H1 (cell line): Measurements from ENCODE around the gene PLEKHG1. TPM values are rescaled to one million over a fixed set of nuclear protein-coding genes. Genes with fewer than 3 reads are reported as not detected.

Source experiments
- ATF2 ChIP-seq: IDR thresholded peaks from 2 replicates; pipeline ENCODE4 v1.6.1; 2012; ENCODE audit warnings: low read length, inconsistent platforms
- BACH1 ChIP-seq: IDR thresholded peaks from 2 replicates; pipeline ENCODE4 v1.6.1; 2012; ENCODE audit warnings: low read length, improper control_type of control experiment
- CBX5 ChIP-seq: fragments of 300-800, 300-1000 bp; sonication (generic); IDR thresholded peaks from 2 replicates; pipeline ENCODE4 v1.7.1; 2016; ENCODE audit warnings: antibody characterized with exemption, low read length, low read depth
- CHD7 ChIP-seq: fragments of 300-600 bp; sonication (generic); IDR thresholded peaks from 2 replicates; pipeline ENCODE4 v1.7.1; 2012; ENCODE audit warnings: low read length, moderate library complexity, mild to moderate bottlenecking, inconsistent platforms; ENCODE audit not compliant: insufficient replicate concordance
- HDAC2 ChIP-seq, 2 experiments: fragments of 300-600 bp in 1 of 2; sonication (generic) in 1 of 2; IDR thresholded peaks; 2 replicates each; pipeline ENCODE4 v1.6.1; 2011 to 2012; ENCODE audit warnings: low read depth in 2 of 2, low read length in 2 of 2, mild to moderate bottlenecking in 2 of 2, moderate library complexity in 2 of 2, borderline replicate concordance in 1 of 2, inconsistent platforms in 1 of 2
- SP2 ChIP-seq: IDR thresholded peaks from 2 replicates; pipeline ENCODE4 v1.6.1; 2012; ENCODE audit warnings: mild to moderate bottlenecking, low read length, inconsistent platforms
- polyA plus RNA-seq, 7 experiments: library from polyadenylated mRNA; depleted of rRNA in 3 of 7; stranded (reverse) in 5 of 7; unstranded in 2 of 7; fragments of >200 nt in 5 of 7; fragments of 200-250 nt in 2 of 7; gene quantifications; 1 replicate in 5 of 7; 2 replicates in 1 of 7; 4 replicates in 1 of 7; pipeline versions ENCODE4 v1.2.1 to v1.2.3, GENCODE V29; 2011 to 2013; ENCODE audit warnings: missing spikeins in 2 of 7, mixed read lengths in 2 of 7
- total RNA-seq: library from RNA; stranded (reverse); fragmentation: NEBNext Ultra II Directional; extraction: Animal tissue kit (Norgen Biotek cat#: 25700); gene quantifications from 2 replicates; pipeline ENCODE4 v1.2.1, GENCODE V29; 2021

Gene PLEKHG1
- total and polyA plus RNA-seq, 2 of the 8 experiments (the other 6 are each of a cell fraction or from before 2014, with no cell fraction given) = 0.94 to 2.2 TPM

GRCh38 chr6:150625927-150626326, 26.2 kb downstream of the PLEKHG1 start (continued):
- TF ChIP-seq ATF2 (no peak), HDAC2 (IDR thresholded peaks at IDR 0.05; ENCODE audit: borderline replicate concordance in 1 of 2, low read depth in 2 of 2, low read length in 2 of 2) (no peak), BACH1 (no peak), SP2 (no peak), CHD7 (no peak), CBX5 (no peak)
